HG03066 (cell line): ENCODE data around the gene CLSTN3.
"Not testable (repeated sequence)": the region's sequence is repeated elsewhere in the genome, so short reads cannot be mapped to it uniquely, and the experiment has no call there.

ENCODE experiments used
- ATAC-seq: cut with Tn5 transposase; IDR thresholded peaks from one replicate; pipeline ENCODE4 v1.9.1; 2021; ENCODE audit warnings: low read depth; ENCODE audit not compliant: unreplicated experiment

Gene CLSTN3

DNA sequence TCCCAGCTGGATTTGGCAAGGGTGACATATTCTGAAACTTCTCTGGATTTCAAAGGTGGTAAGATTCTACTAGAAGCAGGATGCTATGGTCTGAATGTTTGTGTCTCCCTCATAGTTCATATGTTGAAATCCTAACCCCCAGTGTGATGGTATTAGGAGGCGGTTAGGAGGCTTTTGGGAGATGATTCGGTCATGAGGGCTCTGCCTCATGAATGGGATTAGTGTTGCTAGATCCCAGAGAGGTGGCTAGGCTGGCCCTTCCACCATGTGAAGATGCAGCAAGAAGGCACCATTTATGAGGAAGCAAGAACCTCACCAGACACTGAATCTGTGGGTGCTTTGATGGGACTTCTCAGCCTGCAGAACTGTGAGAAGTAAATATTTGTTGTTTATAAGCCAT is 48.3 kb downstream of the CLSTN3 start:
- no peak for ATAC-seq

DNA sequence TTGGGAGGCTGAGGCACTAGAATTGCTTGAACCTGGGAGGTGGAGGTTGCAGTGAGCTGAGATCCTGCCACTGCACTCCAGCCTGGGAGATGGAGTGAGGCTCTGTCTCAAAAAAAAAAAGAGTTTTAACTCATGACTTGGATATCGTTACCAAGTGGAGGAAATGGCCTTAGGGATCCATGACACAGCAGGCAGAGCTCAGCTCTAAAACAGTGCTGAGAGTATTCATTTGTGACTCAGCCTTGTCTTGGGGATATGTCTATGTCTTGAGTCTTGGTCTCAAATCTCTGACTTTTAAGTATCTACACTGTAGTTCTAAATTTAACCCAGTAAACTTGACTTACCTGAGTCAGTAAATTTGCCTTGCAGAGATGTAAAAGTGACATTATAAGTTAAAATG is 50.5 kb downstream of the CLSTN3 start:
- ATAC-seq = no peak

DNA sequence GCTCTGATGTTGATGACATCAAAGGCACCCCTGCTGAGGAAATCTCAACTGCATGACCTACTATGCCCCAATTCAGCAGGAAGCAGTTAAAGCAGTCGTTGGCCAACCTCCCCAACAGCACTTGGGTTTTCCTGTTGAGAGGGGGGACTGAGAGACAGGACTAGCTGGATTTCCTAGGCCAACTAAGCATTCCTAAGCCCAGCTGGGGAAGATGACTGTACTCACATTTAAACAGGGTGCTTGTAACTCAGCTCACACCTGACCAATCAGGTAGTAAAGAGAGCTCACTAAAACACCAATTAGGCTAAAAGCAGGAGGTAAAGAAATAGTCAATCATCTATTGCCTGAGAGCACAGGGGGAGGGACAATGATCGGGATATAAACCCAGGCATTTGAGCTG is 55.9 kb downstream of the CLSTN3 start:
- ATAC-seq = not testable (repeated sequence)

DNA sequence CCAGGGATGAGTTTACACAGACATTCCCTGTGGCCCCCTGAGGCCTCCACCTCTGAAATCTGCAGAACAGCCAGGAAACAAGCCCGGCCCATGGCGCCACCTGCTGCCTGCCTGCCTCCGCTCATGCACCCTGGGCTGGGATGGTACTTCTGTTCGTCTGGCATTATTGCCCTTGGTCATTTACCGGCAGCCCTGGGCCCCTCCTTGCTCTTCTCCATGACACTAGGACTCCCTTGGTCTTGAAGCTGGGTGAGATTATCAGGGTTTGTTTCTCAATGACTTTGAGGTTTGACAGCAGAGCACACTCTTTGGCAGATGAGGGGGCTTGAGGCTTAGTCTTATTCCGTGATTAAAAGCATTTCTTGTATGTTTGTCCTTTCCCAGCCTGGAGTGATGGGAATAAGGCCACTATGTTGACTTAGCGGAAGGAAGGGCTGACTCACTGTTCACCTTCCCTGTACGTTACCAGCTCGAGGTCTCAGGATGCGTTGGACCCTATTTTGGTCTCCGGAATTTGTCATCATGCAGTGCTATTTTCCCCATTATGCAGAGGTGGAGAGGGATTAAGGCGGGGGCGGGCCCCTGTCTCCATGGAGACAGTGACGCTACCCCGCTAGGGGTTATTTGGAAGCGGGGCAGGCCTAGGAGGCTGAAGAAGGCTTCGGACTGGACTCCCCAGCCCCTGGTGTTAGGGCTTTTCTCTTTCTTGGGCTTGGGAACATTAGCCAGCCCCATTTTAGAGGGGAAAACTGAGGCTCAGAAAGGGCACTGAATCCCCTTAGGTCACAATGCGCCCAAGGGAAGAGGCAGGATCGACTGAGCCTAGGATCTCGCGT is 58.6 kb downstream of the CLSTN3 start:
- ATAC-seq = peak; percentile 39

DNA sequence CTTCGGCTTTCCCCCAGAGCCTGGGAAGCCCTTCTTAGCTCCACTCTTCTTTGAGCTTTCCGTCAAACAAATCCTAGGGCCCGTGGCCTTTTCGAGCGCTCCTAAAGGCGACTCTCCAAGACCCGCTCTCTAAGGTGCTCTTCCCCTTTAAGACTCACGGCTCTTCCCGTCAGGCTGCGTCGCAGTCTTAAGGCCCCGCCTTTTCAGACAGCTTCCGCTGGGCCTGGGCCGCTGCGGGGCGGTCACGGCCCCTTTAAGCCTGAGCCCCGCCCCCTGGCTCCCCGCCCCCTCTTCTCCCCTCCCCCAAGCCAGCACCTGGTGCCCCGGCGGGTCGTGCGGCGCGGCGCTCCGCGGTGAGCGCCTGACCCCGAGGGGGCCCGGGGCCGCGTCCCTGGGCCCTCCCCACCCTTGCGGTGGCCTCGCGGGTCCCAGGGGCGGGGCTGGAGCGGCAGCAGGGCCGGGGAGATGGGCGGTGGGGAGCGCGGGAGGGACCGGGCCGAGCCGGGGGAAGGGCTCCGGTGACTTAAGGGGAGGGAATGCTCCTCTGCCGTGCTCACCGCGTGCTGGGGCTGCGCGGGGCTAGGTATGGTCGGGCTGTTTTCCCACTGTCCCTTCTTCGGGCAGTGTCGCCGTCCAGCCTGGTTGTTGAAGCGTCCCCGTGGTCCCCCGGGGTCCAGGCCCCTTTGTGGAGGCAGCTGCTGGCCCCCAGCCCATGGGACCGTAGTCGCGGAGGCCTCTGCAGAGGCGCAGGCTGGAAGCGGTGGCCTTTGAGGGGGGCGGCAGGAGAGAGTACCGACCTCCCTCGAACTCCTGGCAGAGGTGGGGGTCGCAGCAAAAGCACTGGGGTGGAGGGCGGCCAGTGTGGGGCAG is 59.5 kb downstream of the CLSTN3 start, which contains the start of gene PEX5:
TSS of gene PEX5 (plus strand) at position 289 of the 870 bp plus-strand sequence. CDS start 692 bp downstream, outside the sequence.
- ATAC-seq = peak; percentile 95

DNA sequence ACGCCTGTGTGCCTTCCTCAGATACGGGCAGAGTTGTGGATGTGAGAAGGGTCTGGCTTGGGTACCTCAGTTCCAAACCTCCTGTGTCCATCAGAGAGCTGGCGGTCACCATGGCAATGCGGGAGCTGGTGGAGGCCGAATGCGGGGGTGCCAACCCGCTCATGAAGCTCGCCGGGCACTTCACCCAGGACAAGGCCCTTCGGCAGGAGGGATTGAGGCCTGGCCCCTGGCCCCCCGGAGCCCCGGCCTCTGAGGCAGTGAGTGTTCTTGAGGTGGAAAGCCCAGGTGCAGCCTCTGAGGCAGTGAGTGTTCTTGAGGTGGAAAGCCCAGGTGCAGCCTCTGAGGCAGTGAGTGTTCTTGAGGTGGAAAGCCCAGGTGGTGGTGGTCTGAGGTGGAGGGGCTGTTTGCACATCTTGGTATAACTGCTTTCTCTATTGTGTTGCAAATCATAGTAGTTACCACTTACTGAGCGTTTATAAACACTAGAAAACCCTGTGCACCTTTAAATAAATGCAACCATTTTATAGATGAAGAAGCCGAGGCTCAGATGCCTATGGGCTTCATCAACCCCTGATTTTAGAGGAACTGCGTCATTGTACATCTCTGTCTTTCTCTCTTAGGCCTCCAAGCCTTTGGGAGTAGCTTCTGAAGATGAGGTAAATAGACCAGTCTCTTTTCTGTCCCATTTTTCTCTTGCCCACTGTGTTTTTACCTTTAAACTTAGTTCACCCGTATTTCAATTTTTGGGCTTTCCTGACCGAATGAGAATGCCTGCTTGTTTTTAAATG is 60.3 kb downstream of the CLSTN3 start:
- peak; percentile 6 for ATAC-seq

DNA sequence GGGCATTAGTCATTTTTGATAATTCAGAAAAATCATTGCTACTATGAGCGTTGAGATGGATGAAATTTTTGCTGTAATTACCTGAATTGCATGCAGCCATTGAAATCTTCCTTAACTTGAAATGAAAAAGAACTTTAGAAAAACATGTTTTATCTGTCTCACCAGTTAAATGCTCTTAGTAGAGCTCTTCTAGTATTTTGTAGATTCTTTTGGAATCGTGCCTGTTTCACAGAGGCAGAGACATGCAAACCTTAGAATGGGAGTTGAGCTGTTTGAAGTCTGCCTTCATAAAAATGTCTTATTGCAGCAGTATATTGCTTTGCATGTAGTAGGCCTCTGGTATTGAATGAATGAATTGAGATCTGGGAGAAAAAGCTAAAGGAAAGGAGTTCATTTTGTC is 63.5 kb downstream of the CLSTN3 start:
- no peak for ATAC-seq

DNA sequence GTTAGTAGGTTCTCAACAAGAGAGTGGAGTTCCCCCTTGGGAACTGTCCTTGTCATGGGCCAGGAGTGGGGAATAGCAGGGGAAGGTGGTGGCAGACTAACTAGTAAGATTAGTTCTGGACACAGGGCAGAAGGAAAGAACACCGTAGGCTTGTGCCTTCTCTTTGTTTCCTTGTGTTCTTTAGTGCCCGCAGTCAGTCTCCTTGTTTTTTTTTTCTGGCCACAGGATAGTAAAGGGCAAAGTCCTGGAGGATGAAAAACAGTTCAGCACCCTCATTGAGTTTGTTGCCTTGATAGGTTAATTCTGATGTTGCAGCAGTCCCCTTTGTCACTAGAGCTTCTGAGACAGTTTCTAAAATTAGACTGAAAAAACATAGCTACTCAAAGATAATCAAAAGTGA is 67.7 kb downstream of the CLSTN3 start:
- no peak for ATAC-seq

DNA sequence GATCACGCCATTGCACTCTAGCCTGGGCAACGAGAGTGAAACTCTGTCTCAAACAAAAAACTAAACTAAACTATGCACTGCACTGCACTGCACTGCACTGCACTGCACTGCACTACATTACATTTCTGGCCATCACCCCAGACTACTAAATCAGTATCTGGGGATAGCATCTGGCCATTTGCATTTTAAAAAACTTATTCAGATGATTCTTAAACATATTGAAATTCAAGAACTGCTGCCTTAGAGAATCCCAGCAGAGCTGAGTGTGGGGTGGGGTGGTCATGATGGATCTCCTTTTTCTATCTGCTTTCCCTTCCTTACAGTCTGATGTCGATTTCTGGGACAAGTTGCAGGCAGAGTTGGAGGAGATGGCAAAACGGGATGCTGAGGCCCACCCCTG is 72.9 kb downstream of the CLSTN3 start:
- no peak for ATAC-seq

DNA sequence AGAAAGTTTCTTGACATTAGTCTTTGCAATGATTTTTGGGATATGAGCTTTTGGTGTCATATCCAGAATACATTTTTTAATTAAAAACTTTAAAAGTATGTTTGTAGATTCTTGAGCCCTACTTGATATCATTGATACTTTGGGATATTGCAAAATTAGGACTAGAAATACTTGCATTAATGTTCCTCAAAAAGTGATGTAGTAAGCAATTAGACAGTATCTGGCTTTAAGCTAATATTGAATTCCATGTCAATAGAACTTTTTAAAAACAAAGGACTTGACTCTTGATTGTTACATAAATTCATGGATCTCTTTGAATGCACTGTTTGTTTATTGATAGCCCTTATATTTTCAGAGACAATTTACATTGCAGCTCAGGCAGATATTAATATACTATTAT is 74.9 kb downstream of the CLSTN3 start:
- ATAC-seq = no peak

DNA sequence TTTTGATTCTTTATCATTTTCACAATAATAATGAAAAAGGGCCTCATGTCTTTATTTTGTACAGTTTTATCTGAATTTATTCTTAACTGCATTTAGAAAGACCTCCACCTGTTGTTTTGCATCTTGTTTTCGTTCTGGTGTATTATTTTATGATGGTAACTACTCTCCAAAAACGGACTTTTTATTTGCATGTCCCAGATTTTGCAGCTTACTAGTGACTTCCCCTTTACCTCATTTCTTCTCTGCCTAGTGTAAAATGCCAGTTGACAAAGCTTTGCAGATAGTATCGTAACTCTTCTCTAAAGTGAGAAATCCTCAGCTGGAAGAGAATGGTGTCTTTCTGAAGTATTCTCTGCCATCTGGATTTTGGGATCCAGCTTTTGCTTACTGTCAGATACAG is 76.5 kb downstream of the CLSTN3 start:
- ATAC-seq = no peak

DNA sequence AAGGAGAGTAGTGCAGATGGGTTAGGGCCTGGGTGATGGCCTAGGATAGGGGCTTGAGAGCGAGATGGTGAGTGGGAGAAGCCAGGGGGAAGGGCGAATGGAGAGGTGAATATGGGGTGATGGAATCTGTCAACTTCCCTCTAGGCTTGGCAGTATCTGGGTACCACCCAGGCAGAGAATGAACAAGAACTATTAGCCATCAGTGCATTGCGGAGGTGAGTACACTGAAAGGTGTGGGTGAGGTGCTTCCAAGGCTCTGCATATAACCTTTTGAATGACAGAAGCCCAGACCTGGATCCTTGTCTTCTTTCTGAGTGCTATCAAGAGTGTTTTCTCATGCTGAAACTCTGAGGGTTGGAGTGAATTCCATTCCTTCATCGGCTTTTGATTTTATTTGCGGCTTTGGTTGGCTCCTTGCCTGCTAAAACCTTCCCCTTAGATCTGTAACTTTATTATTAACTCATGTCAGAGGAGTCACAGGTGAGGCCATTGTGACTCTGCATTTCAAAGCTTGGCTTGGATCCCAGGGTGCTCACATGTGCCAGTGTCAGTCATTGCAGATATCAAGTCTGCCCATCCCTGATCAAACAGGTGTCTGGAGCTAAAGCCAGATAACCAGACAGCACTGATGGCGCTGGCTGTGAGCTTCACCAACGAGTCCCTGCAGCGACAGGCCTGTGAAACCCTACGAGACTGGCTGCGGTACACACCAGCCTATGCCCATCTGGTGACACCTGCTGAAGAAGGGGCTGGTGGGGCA is 77.9 kb downstream of the CLSTN3 start:
- no peak for ATAC-seq
